ENCODE measurements around the gene CENPX.

The CENPX gene

GRCh38 chr17:82055023-82055964, 32.6 kb upstream of the CENPX start:
- DNase-seq (ENCODE audit: low read depth in 2 of 2): no peak

- no peak for DNase-seq (ENCODE audit: low read depth in 2 of 2)
These were observed 31.8 kb upstream of the CENPX start for GRCh38 chr17:82054351-82055022.

DNA sequence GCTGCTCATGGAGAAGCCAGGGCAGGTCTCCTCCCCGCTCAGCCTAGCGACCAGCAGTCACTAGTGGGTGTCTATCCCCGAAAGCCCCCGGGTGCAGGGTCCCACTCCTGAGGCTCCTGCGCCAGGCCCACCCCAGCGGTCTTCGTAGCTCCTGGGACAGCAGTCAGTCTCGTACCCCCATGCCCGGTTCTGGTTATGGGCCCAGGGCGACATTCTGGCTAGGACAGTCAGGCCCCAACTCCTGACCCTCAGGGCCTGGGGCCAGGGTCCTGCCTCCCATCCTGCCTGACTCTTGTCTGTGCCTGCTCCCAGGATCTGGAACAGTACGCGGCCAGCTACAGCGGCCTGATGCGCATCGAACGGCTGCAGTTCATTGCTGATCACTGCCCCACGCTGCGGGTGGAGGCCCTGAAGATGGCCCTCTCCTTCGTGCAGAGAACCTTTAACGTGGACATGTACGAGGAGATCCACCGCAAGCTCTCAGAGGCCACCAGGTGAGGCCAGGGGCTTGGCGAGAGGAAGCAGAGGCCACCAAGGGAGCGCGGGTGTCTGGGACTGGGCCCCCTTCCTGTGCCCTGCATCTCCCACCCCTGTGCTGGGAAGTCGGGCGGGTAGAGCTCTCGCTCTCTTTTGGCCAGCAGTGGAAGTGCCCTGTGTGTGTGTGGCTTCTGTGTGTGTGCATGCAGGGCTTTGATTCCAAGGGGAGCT, 31.0 kb upstream of the CENPX start:
- DNase-seq (ENCODE audit: low read depth in 2 of 2): no peak

DNA sequence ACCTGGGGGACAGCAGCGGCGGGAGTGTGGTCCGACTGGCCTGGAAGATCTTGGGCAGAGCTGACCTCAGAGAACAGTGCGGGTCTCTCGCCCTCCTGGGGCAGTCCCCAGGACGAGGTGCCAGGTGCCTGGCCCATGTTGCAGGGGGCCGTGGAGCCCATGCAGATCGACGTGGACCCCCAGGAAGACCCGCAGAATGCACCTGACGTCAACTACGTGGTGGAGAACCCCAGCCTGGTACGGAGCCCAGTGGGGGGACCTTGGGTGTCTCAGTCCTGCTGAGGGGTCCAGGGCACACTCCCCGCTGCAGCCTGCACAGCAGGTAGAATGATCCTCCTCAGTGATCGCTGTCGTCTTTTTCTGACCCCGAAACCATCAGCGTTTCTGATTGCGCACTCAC, 30.5 kb upstream of the CENPX start:
- no peak for DNase-seq (ENCODE audit: low read depth in 2 of 2)

- DNase-seq (ENCODE audit: low read depth in 2 of 2): no peak
These were observed 30.0 kb upstream of the CENPX start for GRCh38 chr17:82052638-82053059.

DNA sequence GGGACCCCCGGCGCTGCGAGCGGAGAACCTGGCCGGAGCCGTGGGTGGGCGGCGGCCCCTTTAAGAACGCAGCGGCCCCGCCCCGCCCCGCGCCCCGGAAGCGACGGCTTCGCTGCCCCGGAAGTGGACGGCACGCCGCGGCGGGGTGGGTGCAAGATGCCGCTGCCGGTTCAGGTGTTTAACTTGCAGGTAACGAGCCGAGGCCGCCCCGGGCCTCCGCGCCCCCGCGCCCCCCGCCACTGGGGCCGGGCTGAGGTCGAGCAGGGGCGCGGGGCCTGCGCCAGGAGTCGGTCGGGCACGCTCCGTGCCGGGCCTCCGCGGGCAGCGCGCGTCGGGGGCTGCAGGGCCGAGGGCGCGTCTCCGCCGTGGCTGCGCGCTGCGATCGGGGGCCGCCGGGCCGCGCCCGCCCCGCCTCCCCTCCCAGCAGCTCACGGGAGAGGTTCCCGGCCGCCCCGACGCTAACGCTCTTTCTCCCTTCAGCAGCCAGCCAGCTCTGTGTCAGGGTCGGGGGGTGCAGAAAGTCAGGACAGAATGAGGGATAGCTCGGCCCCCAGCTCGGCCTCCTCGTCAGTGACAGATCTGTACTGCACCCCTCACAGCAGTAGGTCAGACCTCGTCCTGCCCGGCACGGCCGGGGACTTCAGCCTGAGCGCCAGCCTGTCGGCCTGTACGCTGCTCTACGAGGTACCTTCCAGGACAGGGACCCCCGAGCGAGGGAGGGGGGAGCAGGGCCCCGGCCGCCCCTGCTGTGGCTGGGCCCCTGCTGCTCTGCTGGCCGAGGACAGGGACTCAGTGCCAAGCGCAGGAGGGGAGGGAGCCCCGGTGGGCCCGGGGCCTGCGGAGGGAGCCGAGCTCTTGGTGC, 29.3 kb upstream of the CENPX start, which contains the start of the genes GPS1 and RFNG:
Gene GPS1, plus strand, starts transcription at position 123 of the 862 bp plus-strand sequence. Its CDS starts 34 bp downstream, at position 157.
Gene RFNG, minus strand, starts transcription at position 36 of the 862 bp plus-strand sequence. CDS start 45 bp downstream, outside the sequence.
- peak; percentile 62 to 70 for DNase-seq (ENCODE audit: low read depth in 2 of 2)

- DNase-seq (ENCODE audit: low read depth in 2 of 2): no peak
These were observed 28.3 kb upstream of the CENPX start for GRCh38 chr17:82050761-82051641.

DNA sequence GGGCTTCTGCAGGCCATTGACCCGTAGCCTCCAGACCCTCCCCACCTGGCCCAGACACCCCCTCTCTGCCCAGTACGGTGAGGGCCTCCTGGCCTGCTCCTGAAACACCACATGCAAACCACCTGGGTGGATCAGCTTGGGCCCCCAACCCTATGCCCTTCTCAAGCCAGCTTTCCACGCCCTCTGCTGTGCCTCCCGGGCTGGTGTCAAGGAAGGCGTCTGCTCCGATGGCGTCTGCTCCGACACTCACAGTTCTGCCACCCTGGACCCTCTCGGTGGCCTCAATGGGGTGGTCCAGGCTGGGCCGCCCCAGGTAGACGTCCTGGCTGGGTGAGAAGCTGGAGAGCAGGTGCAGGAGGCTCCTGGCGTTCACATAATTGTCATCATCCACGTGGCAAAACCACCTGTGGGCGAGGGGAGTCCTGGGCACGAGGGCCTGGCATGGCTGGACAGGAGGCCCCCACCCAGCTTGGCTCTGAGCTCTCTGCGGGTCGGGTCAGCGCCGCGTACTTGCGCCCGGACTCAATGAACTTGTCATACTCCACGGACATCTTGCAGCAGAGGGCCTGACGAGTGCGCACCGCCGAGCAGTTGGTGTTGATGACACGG, 27.6 kb upstream of the CENPX start:
- DNase-seq (ENCODE audit: low read depth in 2 of 2): no peak

DNA sequence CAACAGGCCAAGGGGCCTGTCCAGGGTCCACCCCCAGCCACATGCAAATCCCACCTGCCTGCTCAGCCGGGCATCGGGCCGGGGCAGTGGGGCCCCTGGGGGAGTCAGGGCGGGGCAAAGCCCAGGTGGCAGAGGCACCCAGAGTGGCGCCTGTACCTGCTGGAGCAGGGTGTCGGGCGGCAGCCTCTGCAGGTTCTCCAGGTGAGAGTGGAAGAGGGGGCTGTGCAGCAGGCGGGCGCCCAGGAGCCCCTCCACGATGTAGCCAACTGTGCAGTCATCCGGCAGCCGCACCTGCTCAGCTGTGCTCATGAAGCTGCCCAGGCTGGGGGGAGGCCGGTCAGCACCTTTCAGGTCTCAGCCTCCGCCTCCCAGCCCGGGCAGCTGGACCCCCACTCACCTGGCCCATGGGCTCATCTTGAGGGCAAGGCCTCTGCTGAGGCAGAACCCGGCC, 26.9 kb upstream of the CENPX start:
- no peak for DNase-seq (ENCODE audit: low read depth in 2 of 2)

DNA sequence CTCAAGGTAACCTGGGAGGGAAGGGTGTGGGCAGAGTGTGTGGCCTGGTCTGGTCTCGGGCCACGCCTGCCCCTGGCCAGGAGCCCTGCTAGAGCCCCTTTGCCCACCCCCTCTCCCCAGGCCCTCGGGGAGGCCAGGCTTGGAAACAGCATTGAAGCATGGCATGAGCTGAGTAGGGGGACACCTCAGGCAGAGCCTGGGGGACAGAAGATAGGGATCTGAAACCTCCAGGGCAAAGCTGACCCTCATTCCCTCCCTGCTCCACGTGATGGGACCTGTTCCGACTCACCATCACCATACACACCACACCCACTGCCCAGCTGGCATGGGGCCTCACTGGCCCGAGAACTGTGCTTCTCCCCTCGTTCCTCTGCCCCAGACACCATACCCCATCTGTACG, 26.4 kb upstream of the CENPX start:
- no peak for DNase-seq (ENCODE audit: low read depth in 2 of 2)

- no peak for DNase-seq (ENCODE audit: low read depth in 2 of 2)
These were observed 25.9 kb upstream of the CENPX start for GRCh38 chr17:82048571-82048971.

- no peak for DNase-seq (ENCODE audit: low read depth in 2 of 2)
These were observed 25.4 kb upstream of the CENPX start for GRCh38 chr17:82047914-82048570.

DNA sequence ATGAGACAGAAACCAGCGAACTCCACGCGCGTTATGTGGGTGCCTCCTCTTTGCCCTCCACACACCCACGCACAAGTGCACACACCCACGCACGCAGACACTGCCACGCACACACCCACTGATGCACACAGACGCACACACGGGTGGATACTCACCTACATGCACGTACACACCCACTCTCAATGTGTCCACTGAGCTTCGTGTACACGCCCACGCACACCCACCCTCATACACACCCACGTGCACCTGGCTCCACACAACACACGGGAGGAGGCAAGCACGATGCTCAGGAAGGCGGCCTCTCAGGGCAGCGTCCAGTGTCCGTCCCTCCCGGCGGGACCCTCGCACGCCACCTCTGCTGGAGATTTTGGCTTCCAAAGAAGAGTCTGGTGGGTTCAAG, 24.7 kb upstream of the CENPX start:
- no peak for DNase-seq (ENCODE audit: low read depth in 2 of 2)

GRCh38 chr17:82046903-82047302, 24.2 kb upstream of the CENPX start:
- no peak for DNase-seq (ENCODE audit: low read depth in 2 of 2)

DNA sequence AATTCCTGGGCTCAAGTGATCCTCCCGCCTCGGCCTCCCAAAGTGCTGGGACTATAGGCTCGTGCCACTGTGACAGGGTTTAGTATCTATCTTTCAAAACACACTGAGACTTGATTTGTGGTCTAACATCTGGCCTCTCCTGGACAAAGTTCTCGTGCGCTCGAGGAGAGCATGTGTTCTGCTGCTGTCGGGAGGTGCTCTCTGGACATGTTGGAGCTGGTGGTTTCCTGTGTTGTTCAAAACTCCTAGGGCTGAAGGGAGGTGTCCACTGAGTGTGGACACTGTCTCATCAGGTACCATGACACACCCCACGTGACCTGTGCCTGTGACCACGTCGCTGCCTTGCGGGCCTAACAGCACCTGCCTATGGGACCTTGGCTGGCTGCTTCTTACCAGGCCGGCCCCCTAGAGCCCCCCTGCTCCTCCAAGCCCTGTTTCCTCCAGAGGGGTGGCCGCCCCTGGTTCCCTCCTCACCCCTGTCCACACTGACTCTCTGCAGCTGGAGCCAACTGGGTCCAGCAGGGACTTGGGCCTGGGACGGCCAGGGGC, 23.3 kb upstream of the CENPX start:
- DNase-seq (ENCODE audit: low read depth in 2 of 2): no peak

DNA sequence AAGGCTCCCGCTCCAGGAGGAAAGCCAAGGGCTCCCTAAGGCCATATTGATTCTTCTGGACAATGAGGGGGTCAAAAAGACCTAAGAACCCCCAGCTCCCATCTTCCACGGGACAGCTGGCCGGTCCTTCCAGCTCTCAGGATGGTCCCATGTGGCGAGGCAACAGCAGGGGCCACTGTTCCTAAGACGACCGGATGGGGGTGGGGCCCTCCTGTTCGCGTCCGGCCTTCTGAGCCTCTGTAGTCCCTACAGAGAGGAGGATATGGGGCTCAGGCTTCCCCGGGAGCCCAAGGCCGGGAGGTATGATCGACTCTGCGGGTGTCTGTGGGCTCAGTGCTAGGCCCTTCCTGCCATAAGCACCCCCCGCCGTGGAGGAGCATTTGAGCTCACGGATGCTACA, 20.8 kb upstream of the CENPX start:
- no peak for DNase-seq (ENCODE audit: low read depth in 2 of 2)

- DNase-seq (ENCODE audit: low read depth in 2 of 2): no peak
These were observed 20.0 kb upstream of the CENPX start for GRCh38 chr17:82042649-82043048.

DNA sequence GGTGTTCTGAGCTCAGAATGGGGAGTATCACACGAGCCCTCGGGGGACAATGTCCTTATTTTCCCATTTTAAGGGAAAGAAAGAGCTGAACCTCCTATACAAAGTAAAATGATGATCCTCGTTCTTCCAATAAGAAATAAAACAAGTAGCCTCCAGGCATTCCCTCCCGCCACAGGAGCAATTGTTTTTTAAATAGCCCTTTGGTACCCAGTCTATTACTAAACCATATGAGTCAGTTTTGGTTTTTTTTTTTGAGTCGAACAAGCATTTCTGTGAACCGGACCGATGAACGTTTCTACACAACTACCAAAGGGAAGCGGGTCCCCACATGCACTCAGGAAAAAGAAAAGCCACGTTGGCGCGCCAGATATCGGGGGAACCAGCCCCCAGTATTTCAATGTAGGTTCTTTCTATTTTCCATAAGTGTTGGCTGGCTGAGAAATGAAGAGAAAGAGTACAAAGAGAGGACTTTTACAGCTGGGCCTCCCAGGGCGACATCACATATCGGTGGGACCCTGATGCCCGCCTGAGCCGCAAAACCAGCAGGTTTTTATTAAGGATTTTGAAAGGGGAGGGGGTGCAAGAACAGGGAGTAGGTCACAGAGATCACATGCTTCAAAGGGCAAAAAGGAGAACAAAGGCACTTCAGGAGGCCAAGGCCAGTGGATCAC, 18.6 kb upstream of the CENPX start:
- DNase-seq (ENCODE audit: low read depth in 2 of 2): no peak

All from stimulated activated CD8-positive, alpha-beta memory T cell treated with anti-CD3 and anti-CD28 coated beads, Interleukin-7, amount 100 ng/mL, for 1 hour (primary cell).